Mesendoderm (in vitro differentiated cells): Measurements from ENCODE around the gene MEF2C.
A peak's percentile ranks its signal among the peaks of the same experiment; 100 is the strongest.

Experiments
- DNase-seq: peaks from one replicate; pipeline ENCODE4 v3.0.0; 2013
- H2AK5ac ChIP-seq: 2 replicates; pipeline ENCODE4 v1.6.1; 2013; ENCODE audit warnings: low read length, inconsistent platforms
- H2BK120ac ChIP-seq: 2 replicates; pipeline ENCODE4 v1.6.1; 2013; ENCODE audit warnings: low read depth, mild to moderate bottlenecking, low read length, moderate library complexity, mixed read lengths
- H2BK15ac ChIP-seq: replicated peaks from 2 replicates; pipeline ENCODE4 v1.6.1; 2013; ENCODE audit warnings: low read depth, mild to moderate bottlenecking, moderate library complexity
- H2BK5ac ChIP-seq: 2 replicates; pipeline ENCODE4 v1.6.1; 2013; ENCODE audit warnings: low read length, inconsistent platforms
- H3K18ac ChIP-seq: 2 replicates; pipeline ENCODE4 v1.6.1; 2013; ENCODE audit warnings: mild to moderate bottlenecking, low read length, mixed read lengths
- H3K23ac ChIP-seq: one replicate; pipeline ENCODE4 v1.6.1; 2013; ENCODE audit warnings: low read length
- H3K27ac ChIP-seq: 2 replicates; pipeline ENCODE4 v1.5.1; 2013; ENCODE audit warnings: low read depth, mild to moderate bottlenecking, inconsistent platforms, low read length, moderate library complexity
- H3K27me3 ChIP-seq: 2 replicates; pipeline ENCODE4 v1.6.1; 2013; ENCODE audit warnings: low read length, control low read depth, mild to moderate bottlenecking, inconsistent platforms; ENCODE audit not compliant: insufficient read depth, poor library complexity
- H3K36me3 ChIP-seq: 2 replicates; pipeline ENCODE4 v1.6.1; 2013; ENCODE audit warnings: low read length, inconsistent platforms; ENCODE audit not compliant: control insufficient read depth, insufficient read depth
- H3K4ac ChIP-seq: one replicate; pipeline ENCODE4 v1.6.1; 2013; ENCODE audit warnings: low read depth, mild to moderate bottlenecking, low read length, moderate library complexity
- H3K4me1 ChIP-seq: 2 replicates; pipeline ENCODE4 v1.6.1; 2013; ENCODE audit warnings: low read depth, low read length, inconsistent platforms; ENCODE audit not compliant: control insufficient read depth
- H3K4me2 ChIP-seq: 2 replicates; pipeline ENCODE4 v1.6.1; 2013; ENCODE audit warnings: low read length
- H3K4me3 ChIP-seq: 2 replicates; pipeline ENCODE4 v1.5.1; 2013; ENCODE audit warnings: mild to moderate bottlenecking, low read length
- H3K56ac ChIP-seq: one replicate; pipeline ENCODE4 v1.6.1; 2013; ENCODE audit warnings: low read length
- H3K79me1 ChIP-seq: 2 replicates; pipeline ENCODE4 v1.6.1; 2013; ENCODE audit warnings: low read length, inconsistent platforms
- H3K79me2 ChIP-seq: 2 replicates; pipeline ENCODE4 v1.6.1; 2013; ENCODE audit warnings: mild to moderate bottlenecking, low read length; ENCODE audit not compliant: control insufficient read depth, insufficient read depth
- H3K9ac ChIP-seq: 2 replicates; pipeline ENCODE4 v1.6.1; 2013; ENCODE audit warnings: low read length, inconsistent platforms
- H4K5ac ChIP-seq: one replicate; pipeline ENCODE4 v1.6.1; 2013; ENCODE audit warnings: low read length
- H4K8ac ChIP-seq: one replicate; pipeline ENCODE4 v1.6.1; 2013; ENCODE audit warnings: low read depth, mild to moderate bottlenecking, control low read depth, low read length, moderate library complexity
- WGBS: extraction: QIAGEN DNeasy Blood & Tissue Kit; methylation state at CpG from one replicate; pipeline ENCODE4 v1.1.7; 2013; ENCODE audit warnings: low lambda C conversion rate, missing lambda C conversion rate; ENCODE audit not compliant: insufficient coverage; ENCODE audit errors: extremely low coverage; 5-methylcytosine and 5-hydroxymethylcytosine counted together

Gene MEF2C

DNA sequence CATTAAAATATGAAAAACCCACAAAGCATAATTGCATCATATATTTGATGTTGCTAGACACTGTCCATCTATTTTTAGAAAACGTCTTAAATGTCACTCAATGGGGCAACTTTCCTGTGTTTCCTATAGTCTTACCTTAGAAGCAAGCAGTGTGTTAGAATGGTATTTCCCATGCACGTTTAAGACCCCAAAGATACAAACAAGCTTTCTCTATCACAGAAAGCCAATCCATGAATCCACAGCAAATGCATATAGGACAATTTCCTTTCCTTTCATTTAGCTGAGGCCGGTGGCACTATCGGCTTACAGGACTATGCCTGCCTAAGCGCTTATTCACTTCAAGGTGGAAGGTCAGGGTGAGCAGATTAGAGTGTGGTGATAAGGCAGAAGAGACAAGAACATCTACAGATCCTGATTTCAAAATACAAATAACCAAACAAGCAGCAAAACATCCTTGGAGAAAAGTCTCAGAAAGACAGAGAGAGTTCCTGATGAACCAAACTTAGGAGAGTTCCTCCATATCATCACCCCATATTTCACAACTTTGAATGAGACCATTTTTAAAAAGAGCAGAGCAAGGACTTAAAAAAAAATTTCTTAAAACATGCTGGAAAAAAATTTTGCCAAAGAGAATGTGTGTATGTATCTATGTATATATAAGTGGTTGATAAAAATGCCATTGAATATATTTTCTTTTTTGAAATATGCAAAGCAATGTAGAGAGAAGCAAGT is 57.2 kb downstream of the MEF2C start:
- Histone ChIP-seq H3K23ac (no peak overlapping the region), H3K36me3 (no peaks in the 10 kb centered on the region), H3K79me2 (no peaks in the 10 kb centered on the region), H2AK5ac (no peak overlapping the region), H3K9ac (no peak overlapping the region), H2BK5ac (no peak overlapping the region), H3K4ac (no peak overlapping the region), H3K18ac (no peak overlapping the region), H3K27ac (no peak overlapping the region), H3K27me3 (no peaks in the 10 kb centered on the region), H3K4me1 (no peaks in the 10 kb centered on the region), H3K4me3 (no peak overlapping the region), H3K56ac (no peak overlapping the region), H3K4me2 (no peak overlapping the region), H2BK120ac (no peak overlapping the region), H3K79me1 (no peaks in the 10 kb centered on the region), H4K5ac (no peak overlapping the region), H2BK15ac (no peak overlapping the region), H4K8ac (no peak overlapping the region)
- DNase-seq = peak; percentile 48
- no CpG with 5 or more reads among the region's 5 CpGs for WGBS

DNA sequence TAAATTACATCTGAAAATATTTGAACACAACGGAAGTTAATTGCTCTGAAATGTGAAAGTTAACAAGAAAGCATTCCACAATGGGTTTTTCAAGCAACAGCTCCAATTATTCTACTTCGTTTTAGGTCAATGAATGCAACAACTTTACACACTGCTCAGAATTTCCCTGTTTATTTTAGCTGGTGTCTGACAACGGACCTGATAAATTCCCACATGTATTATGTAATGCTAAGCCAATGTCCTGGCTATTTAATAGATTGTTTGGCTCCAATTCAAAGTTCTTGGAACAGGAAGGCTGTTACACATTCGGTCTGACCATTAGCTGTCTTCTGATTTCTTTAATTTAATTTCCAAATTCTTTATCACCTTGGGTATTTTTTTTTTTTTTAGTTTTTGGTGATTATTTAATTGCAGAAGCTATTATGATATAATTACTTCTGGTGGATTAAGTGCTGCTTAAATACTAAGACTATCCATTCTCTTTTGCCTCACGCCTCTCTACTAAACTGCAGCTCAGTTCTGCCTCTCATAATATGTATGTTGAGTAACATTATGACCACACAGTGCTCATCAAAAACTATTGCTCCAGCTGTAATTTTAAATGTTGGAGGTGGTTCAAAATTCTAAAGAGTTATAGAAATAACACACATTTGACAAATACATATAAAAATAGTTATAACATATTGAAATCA is 57.9 kb downstream of the MEF2C start:
- Histone ChIP-seq H3K27ac (no peak overlapping the region), H3K4ac (no peak overlapping the region), H3K18ac (no peak overlapping the region), H3K79me2 (no peaks in the 10 kb centered on the region), H3K23ac (no peak overlapping the region), H3K4me1 (no peaks in the 10 kb centered on the region), H2BK15ac (no peak overlapping the region), H2BK5ac (no peak overlapping the region), H2BK120ac (no peak overlapping the region), H4K5ac (no peak overlapping the region), H3K56ac (no peak overlapping the region), H3K79me1 (no peaks in the 10 kb centered on the region), H4K8ac (no peak overlapping the region), H2AK5ac (no peak overlapping the region), H3K4me3 (no peak overlapping the region), H3K4me2 (no peak overlapping the region), H3K36me3 (no peaks in the 10 kb centered on the region), H3K27me3 (no peaks in the 10 kb centered on the region), H3K9ac (no peak overlapping the region)
- DNase-seq = no peak
- WGBS = no CpG with 5 or more reads among the region's 5 CpGs

DNA sequence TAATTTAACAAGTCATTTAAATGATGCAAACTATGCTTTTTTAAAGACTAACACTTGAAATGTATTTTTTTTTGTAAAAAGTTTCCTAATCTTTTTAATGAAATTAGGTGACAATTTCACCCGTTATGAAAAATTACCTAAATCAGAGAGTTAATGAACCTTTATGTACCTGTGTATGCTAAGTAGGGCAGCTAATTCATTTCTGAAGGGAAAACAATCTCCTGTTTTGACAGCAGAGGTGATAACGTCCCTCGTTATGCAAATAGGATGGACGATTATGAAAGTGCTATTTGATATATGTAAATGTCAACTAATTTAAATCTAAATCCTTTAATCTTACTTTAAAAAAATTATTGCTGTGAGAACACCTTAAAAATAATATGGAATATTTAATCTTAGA is 58.8 kb downstream of the MEF2C start:
- no peak overlapping the region for H2AK5ac ChIP-seq
- H2BK15ac ChIP-seq = no peak overlapping the region
- no peaks in the 10 kb centered on the region for H3K79me1 ChIP-seq
- H3K9ac ChIP-seq = no peak overlapping the region
- H3K36me3 ChIP-seq = no peaks in the 10 kb centered on the region
- H3K56ac ChIP-seq = no peak overlapping the region
- no peak overlapping the region for H3K4me3 ChIP-seq
- H2BK120ac ChIP-seq = no peak overlapping the region
- no peak overlapping the region for H3K27ac ChIP-seq
- no peak for DNase-seq
- no peak overlapping the region for H3K4ac ChIP-seq
- H3K27me3 ChIP-seq = no peaks in the 10 kb centered on the region
- no peaks in the 10 kb centered on the region for H3K4me1 ChIP-seq
- no peaks in the 10 kb centered on the region for H3K79me2 ChIP-seq
- no peak overlapping the region for H2BK5ac ChIP-seq
- H4K8ac ChIP-seq = no peak overlapping the region
- H3K23ac ChIP-seq = no peak overlapping the region
- H3K4me2 ChIP-seq = no peak overlapping the region
- WGBS = no CpG with 5 or more reads among the region's 4 CpGs
- no peak overlapping the region for H3K18ac ChIP-seq
- no peak overlapping the region for H4K5ac ChIP-seq

DNA sequence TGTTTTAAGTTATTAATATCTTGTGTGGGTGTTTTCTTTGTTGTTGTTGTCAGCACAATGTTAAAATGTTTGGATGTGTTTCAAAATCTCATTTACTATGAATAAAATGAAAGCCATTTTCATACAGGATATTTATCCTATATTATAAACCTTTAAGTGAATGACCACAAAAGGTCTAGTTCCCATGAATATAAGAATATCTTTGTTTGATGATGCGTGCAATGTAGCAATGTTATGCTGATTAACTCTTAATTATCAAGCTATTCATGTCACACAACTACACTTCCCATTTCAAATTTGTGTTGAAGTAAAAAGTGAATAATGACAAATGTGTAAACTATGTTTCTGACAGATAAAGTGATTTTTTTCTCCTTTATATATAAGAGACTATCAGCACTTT is 59.8 kb downstream of the MEF2C start:
- H2BK5ac ChIP-seq = no peak overlapping the region
- no peak overlapping the region for H4K5ac ChIP-seq

DNA sequence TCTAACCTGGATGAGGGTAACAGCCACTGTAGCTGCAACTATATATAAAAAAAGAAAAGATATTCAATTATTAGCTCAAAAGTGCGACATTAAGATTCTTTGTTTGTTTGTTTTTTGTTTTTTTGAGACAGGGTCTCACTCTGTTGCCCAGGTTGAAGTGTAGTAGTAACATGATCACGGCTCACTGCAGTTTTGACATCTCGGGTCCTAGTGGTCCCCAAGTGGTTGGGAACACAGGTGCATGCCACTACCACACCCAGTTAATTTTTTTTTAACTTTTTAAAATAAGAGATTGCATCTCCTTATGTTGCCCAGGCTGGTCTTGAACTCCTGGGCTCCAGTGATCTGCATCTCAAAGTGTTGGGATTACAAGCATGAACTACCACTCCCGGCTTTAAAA is 61.8 kb downstream of the MEF2C start:
- H3K9ac ChIP-seq = no peak overlapping the region
- H3K56ac ChIP-seq = no peak overlapping the region
- no peaks in the 10 kb centered on the region for H3K4me1 ChIP-seq
- no peaks in the 10 kb centered on the region for H3K36me3 ChIP-seq
- H4K8ac ChIP-seq = no peak overlapping the region
- no peak overlapping the region for H2AK5ac ChIP-seq
- no peak overlapping the region for H3K23ac ChIP-seq
- H3K27ac ChIP-seq = no peak overlapping the region
- no peaks in the 10 kb centered on the region for H3K27me3 ChIP-seq
- H3K79me2 ChIP-seq = no peaks in the 10 kb centered on the region
- no peak overlapping the region for H4K5ac ChIP-seq
- H2BK5ac ChIP-seq = no peak overlapping the region
- H3K4me2 ChIP-seq = no peak overlapping the region
- no peak overlapping the region for H3K18ac ChIP-seq
- no CpG with 5 or more reads among the region's 4 CpGs for WGBS
- no peaks in the 10 kb centered on the region for H3K79me1 ChIP-seq
- no peak overlapping the region for H3K4ac ChIP-seq
- DNase-seq = no peak
- H3K4me3 ChIP-seq = no peak overlapping the region
- no peak overlapping the region for H2BK120ac ChIP-seq
- H2BK15ac ChIP-seq = no peak overlapping the region

More for the DNA sequence above, 59.8 kb downstream of the MEF2C start:
- no peaks in the 10 kb centered on the region for H3K79me2 ChIP-seq
- H2AK5ac ChIP-seq = no peak overlapping the region
- no peak overlapping the region for H2BK120ac ChIP-seq
- no peak for DNase-seq
- H3K79me1 ChIP-seq = no peaks in the 10 kb centered on the region
- no peak overlapping the region for H3K18ac ChIP-seq
- H3K4me2 ChIP-seq = no peak overlapping the region
- no CpG with 5 or more reads among the region's 1 CpG for WGBS
- no peaks in the 10 kb centered on the region for H3K36me3 ChIP-seq
- H3K56ac ChIP-seq = no peak overlapping the region
- H3K27me3 ChIP-seq = no peaks in the 10 kb centered on the region
- H3K4ac ChIP-seq = no peak overlapping the region
- H3K4me3 ChIP-seq = no peak overlapping the region
- H3K4me1 ChIP-seq = no peaks in the 10 kb centered on the region
- H2BK15ac ChIP-seq = no peak overlapping the region
- H4K8ac ChIP-seq = no peak overlapping the region
- H3K23ac ChIP-seq = no peak overlapping the region
- H3K27ac ChIP-seq = no peak overlapping the region
- no peak overlapping the region for H3K9ac ChIP-seq
